A549 (cell line): ENCODE data around the gene EAPP. TPM values are rescaled to one million over a fixed set of nuclear protein-coding genes. Genes with fewer than 3 reads are reported as not detected.
"Not testable (repeated sequence)": the region's sequence is repeated elsewhere in the genome, so short reads cannot be mapped to it uniquely, and the experiment has no call there.

Experiments used
- ATAC-seq, 2 experiments: fragments of 200-7000 bp in 1 of 2; fragments of >200 bp in 1 of 2; cut with Nextera tagmentation in 1 of 2; cut with Tn5 transposase in 1 of 2; 3 replicates each; pipeline versions ENCODE4 v1.8.0 to v1.9.1; 2018 to 2020; ENCODE audit warnings: mild to moderate bottlenecking in 1 of 2, moderate library complexity in 1 of 2
- CTCF ChIA-PET: fragments of 300-600 bp; sonication (Branson Sonifier 250); formaldehyde crosslinking; extraction: SDS; loops from one replicate; lab custom pipeline; 2021; ENCODE audit warnings: antibody characterized with exemption, inconsistent platforms; lab: Yijun Ruan, JAX
- POLR2A ChIA-PET: fragments of 350-600 bp; formaldehyde crosslinking; extraction: SDS; loops from one replicate; lab custom pipeline; 2021; ENCODE audit warnings: antibody characterized with exemption, inconsistent platforms; lab: Yijun Ruan, JAX
- DNase-seq, 2 experiments: peaks; one replicate each; pipeline versions ENCODE4 v3.0.0 to v3.0.0-alpha.2; 2011 to 2016; ENCODE audit warnings: low read depth in 1 of 2, low spot score in 1 of 2
- FAIRE-seq: peaks from 2 replicates; lab custom pipeline; 2011; peaks lifted over from hg19 to GRCh38; lab: Jason Lieb, UNC
- H3K27ac ChIP-seq, 2 experiments: fragments of >200 bp; sonication (Bioruptor Twin); formaldehyde crosslinking; 3 replicates each; pipeline ENCODE4 v1.5.1; 2016 to 2017
- H3K4me1 ChIP-seq: fragments of >200 bp; sonication (Bioruptor Twin); formaldehyde crosslinking; 3 replicates; pipeline ENCODE4 v1.6.1; 2016
- H3K4me2 ChIP-seq: fragments of >200 bp; sonication (Bioruptor Twin); formaldehyde crosslinking; 3 replicates; pipeline ENCODE4 v1.6.1; 2016
- H3K4me3 ChIP-seq: fragments of >200 bp; sonication (Bioruptor Twin); formaldehyde crosslinking; 3 replicates; pipeline ENCODE4 v1.5.1; 2016
- H3K9me3 ChIP-seq: fragments of >200 bp; sonication (Bioruptor Twin); formaldehyde crosslinking; 3 replicates; pipeline ENCODE4 v1.6.1; 2016
- CHD4 ChIP-seq: fragments of 200-600 bp; sonication (generic); IDR thresholded peaks from 2 replicates; pipeline ENCODE4 v1.6.1; 2016; ENCODE audit warnings: antibody characterized with exemption, mild to moderate bottlenecking, borderline replicate concordance
- FOXS1 ChIP-seq: fragments of 250-450 bp; sonication (Bioruptor Pico); IDR thresholded peaks from 2 replicates; pipeline ENCODE4 v1.5.0; 2020; ENCODE audit warnings: mild to moderate bottlenecking, moderate library complexity
- HOXB5 ChIP-seq: fragments of 250-450 bp; sonication (Bioruptor Pico); IDR thresholded peaks from 2 replicates; pipeline ENCODE4 v1.5.0; 2020; ENCODE audit warnings: mild to moderate bottlenecking, moderate library complexity
- JUNB ChIP-seq: fragments of >200 bp; sonication (Bioruptor Twin); formaldehyde crosslinking; IDR thresholded peaks from 2 replicates; pipeline ENCODE4 v1.6.1; 2016
- KDM5A ChIP-seq: fragments of 200-600 bp; sonication (generic); IDR thresholded peaks from 2 replicates; pipeline ENCODE4 v1.6.1; 2016; ENCODE audit warnings: antibody characterized with exemption, mild to moderate bottlenecking
- MAZ ChIP-seq: fragments of 150-350 bp; IDR thresholded peaks from 2 replicates; pipeline ENCODE4 v1.6.1; 2014; ENCODE audit warnings: antibody characterized with exemption, low read depth, low read length, borderline replicate concordance
- NPAS2 ChIP-seq: fragments of 250-450 bp; sonication (Bioruptor Pico); IDR thresholded peaks from 2 replicates; pipeline ENCODE4 v1.8.0; 2022; ENCODE audit warnings: mild to moderate bottlenecking, moderate library complexity, borderline replicate concordance
- POLR2A ChIP-seq: IDR thresholded peaks from 2 replicates; pipeline ENCODE4 v1.6.1; 2012; ENCODE audit warnings: mild to moderate bottlenecking, low read length
- TP53 ChIP-seq: fragments of 250-450 bp; sonication (Bioruptor Pico); IDR thresholded peaks from 2 replicates; pipeline ENCODE4 v1.5.0; 2021; ENCODE audit warnings: mild to moderate bottlenecking, moderate library complexity
- ZC3H11A ChIP-seq: fragments of 450-650 bp; IDR thresholded peaks from 2 replicates; pipeline ENCODE4 v1.6.1; 2014; ENCODE audit warnings: antibody characterized with exemption, mild to moderate bottlenecking
- WGBS: methylation state at CpG from one replicate; pipeline ENCODE4 v1.1.6; 2017; ENCODE audit errors: missing lambda C conversion rate; 5-methylcytosine and 5-hydroxymethylcytosine counted together
- polyA plus RNA-seq, 4 experiments: library from polyadenylated mRNA; depleted of rRNA in 3 of 4; stranded (reverse); fragments of >200 nt; fragmentation: RNase III in 1 of 4; extraction: RNeasy Plus Mini Kit Qiagen cat#74134 plus additional on column Dnase treatment in 1 of 4; gene quantifications; 2 replicates in 3 of 4; 3 replicates in 1 of 4; pipeline ENCODE4 v1.2.3, GENCODE V29; 2011 to 2017

Gene EAPP
- polyA plus RNA-seq, 2 of the 4 experiments (the other 2 are of a cell fraction), result 44.6 to 93.0 TPM

DNA sequence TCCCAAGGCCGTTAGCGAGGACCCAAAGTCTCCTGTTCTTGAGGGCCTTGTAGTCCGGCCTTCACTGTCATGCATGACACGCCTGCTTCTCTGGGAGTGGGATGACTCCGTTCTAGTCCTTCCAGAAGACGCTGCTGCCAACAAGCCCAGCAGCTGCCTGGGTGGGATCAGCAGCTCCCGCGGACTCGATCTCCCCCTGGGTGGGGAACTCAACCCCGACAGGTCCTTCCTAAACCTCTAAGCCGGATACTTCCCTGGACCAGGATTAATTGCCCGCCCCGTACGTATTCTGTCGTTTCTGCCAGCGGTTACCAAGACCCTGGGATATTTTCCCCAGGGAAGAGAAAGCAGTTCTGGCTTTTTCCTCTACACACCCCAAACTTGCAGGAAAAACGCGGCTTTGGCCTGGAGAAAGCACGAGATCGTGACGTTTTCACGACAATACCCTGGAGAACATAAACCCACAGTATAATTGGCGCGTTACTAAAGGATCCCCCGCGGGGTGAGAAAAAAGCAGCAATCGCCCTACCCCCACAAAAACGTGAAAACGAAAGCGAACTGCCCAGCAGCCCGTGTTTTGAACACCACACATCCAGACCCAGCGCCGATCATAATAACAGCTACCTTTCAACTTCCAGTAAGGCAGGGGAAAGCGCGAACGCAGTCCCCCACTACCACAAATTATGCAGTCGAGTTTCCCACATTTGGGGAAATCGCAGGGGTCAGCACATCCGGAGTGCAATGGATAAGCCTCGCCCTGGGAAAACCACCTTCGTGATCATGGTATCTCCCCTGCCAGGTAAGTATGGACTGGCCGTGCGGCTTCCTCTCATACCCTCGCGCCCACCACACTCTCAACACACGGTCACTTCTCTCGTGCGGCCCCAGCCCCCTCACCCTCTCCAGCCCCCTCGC lies 16.3 kb upstream of the EAPP start:
- H3K9me3 ChIP-seq, POLR2A ChIA-PET, H3K4me2 ChIP-seq, CTCF ChIA-PET, FAIRE-seq, H3K27ac ChIP-seq, DNase-seq, H3K4me3 ChIP-seq: not testable (repeated sequence)
- no CpG with 5 or more reads among the region's 49 CpGs for WGBS
- H3K4me1 ChIP-seq, result peaks cover 11% of the 10 kb centered on the region; the same call in 2 of the 3 replicates
- peak; percentile 84 to 88 for ATAC-seq

DNA sequence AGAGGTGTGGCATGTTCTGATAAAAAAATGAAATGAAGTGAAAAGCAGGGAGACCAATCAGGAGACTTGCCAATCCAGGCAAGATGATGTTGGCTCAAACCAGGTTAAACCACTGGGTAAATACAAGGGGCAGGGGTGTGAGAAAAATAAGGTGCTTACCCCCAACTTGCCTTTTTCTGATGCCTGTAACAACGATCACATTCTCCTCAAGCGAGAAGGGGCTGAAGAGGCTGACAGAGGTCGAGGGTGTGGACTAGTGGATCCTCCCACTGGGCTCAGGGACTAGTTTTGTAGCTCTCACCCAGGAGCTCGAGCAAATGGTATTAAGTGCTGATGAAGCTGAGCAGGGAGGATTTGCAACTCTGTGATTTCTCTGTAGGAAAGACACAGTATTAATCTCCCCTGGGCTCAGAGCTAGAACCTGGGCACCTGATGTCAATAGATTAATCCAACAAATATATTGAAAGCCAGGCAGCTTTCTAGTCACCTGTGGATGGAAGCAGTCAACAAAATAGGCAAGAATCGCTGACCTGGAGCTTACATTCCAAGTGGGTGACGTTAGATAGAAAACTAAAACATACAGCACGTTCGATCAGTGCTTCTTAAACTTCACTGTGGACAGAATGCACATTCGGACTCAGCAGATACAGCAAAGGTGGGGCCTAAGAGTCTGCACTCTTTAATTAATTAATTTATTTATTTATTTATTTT lies 15.2 kb upstream of the EAPP start:
- ATAC-seq (no peak), DNase-seq (peak; percentile 29 to 36), FAIRE-seq (no peak)
- Histone ChIP-seq H3K4me1 (peaks cover 11% of the 10 kb centered on the region; the same call in 2 of the 3 replicates), H3K4me3 (peak overlapping the region; percentile 3; the same call in 1 of the 3 replicates), H3K9me3 (no peaks in the 10 kb centered on the region), H3K4me2 (peak overlapping the region; percentile 56), H3K27ac (peak overlapping the region; percentile 7 to 75; a peak in 4 of 6 replicates)
- ChIA-PET POLR2A (no interaction called here), CTCF (interaction anchor here (0.5 to 1.0 kb wide), 2 partner anchors 810 to 868 kb away, joined by 4 read pairs; no protein-coding TSS in a partner anchor)
- 63% methylated on average over 9 of the region's 9 CpGs for WGBS
- TF ChIP-seq HOXB5 (CRISPR knock-in tag) (no peak), TP53 (peak; percentile 70; the same call in 1 of the 2 replicates)

DNA sequence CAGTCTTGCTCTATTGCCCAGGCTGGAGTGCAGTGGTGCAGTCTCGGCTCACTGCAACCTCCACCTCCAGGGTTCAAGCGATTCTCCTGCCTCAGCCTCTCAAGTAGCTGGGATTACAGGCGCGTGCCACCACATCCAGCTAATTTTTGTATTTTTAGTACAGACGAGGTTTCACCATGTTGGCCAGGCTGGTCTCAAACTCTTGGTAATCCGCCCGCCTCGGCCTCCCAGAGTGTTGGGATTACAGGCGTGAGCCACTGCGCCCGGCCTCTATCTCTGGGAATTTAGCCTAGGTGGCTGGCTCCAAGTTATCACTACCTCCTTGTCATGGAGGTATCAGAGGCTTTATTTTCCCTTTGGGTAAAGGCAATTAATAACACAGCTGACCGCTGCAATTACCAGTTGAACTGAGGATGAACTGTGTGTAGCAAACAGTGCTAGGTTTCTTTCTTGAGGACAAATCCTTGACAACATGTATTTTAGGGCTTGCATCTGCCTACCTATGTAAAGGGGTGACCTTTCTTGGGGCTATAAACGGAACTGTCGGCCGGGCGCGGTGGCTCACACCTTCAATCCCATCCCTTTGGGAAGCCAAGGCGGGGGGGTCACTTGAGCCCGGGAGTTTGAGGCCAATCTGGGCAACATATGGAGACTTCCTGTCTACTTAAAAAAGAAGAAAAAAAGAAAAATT lies 9.9 kb upstream of the EAPP start:
- ATAC-seq, POLR2A ChIA-PET, H3K9me3 ChIP-seq, H3K4me1 ChIP-seq, FAIRE-seq, H3K4me3 ChIP-seq, H3K4me2 ChIP-seq, DNase-seq: not testable (repeated sequence)
- peak overlapping the region in 1 of 2 experiments; percentile 31; a peak in 1 of 6 replicates for H3K27ac ChIP-seq
- CTCF ChIA-PET, result interaction anchor here (0.5 to 1.2 kb wide), 3 partner anchors 26 to 331 kb away, joined by 3 read pairs; no protein-coding TSS in a partner anchor
- WGBS, result 91% methylated on average over 19 of the region's 19 CpGs

DNA sequence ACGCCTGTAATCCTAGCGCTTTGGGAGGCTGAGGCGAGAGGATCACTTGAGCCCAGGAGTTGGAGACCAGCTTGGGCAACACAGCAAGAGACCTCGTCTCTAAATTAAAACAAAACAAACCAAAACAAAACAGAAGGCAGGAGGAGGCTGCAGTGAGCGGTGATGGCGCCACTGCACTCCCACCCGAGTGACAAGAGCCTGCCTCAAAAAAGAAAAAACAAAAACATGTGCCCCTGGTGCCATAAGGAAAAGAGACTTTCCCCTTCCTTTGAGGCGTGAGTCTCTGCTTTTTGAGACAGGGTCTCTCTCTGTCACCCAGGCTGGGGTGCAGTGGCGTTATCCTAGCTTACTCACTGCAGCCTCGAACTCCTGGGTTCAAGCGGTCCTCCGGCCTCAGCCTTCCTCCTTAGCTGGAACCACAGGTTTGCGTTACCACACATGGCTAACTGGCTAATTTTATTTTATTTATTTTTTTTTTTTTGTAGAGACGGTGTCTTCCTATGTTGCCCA lies 9.0 kb upstream of the EAPP start:
- CTCF ChIA-PET, result interaction anchor here (0.5 to 1.2 kb wide), 2 partner anchors 217 to 332 kb away, joined by 3 read pairs; no protein-coding TSS in a partner anchor
- Histone ChIP-seq H3K9me3 (no peaks in the 10 kb centered on the region), H3K27ac (peak overlapping the region in 1 of 2 experiments; percentile 54; a peak in 2 of 6 replicates), H3K4me3 (no peak overlapping the region), H3K4me1 (0 out of 3 replicates have a peak, but pooled peaks cover 4% of the 10 kb centered on the region)
- FAIRE-seq, result no peak
- 84% methylated on average over 14 of the region's 14 CpGs for WGBS
- TF ChIP-seq NPAS2 (CRISPR knock-in tag) (no peak), MAZ (no peak), ZC3H11A (no peak), FOXS1 (CRISPR knock-in tag) (no peak), JUNB (no peak), POLR2A (no peak), KDM5A (no peak), CHD4 (no peak)
- TF ChIP-seq, all 56 proteins: peak for 0
- peak overlapping the region; percentile 54 for H3K4me2 ChIP-seq
- POLR2A ChIA-PET, result no interaction called here
- DNase-seq, result no peak
- no peak for ATAC-seq

DNA sequence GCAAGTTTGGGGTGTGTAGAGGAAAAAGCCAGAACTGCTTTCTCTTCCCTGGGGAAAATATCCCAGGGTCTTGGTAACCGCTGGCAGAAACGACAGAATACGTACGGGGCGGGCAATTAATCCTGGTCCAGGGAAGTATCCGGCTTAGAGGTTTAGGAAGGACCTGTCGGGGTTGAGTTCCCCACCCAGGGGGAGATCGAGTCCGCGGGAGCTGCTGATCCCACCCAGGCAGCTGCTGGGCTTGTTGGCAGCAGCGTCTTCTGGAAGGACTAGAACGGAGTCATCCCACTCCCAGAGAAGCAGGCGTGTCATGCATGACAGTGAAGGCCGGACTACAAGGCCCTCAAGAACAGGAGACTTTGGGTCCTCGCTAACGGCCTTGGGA lies 7.6 kb upstream of the EAPP start:
- DNase-seq, H3K9me3 ChIP-seq, H3K4me1 ChIP-seq, POLR2A ChIA-PET, H3K27ac ChIP-seq, H3K4me2 ChIP-seq, H3K4me3 ChIP-seq, FAIRE-seq, CTCF ChIA-PET: not testable (repeated sequence)
- WGBS, result no CpG with 5 or more reads among the region's 16 CpGs
- ATAC-seq, result peak; percentile 80 to 86

DNA sequence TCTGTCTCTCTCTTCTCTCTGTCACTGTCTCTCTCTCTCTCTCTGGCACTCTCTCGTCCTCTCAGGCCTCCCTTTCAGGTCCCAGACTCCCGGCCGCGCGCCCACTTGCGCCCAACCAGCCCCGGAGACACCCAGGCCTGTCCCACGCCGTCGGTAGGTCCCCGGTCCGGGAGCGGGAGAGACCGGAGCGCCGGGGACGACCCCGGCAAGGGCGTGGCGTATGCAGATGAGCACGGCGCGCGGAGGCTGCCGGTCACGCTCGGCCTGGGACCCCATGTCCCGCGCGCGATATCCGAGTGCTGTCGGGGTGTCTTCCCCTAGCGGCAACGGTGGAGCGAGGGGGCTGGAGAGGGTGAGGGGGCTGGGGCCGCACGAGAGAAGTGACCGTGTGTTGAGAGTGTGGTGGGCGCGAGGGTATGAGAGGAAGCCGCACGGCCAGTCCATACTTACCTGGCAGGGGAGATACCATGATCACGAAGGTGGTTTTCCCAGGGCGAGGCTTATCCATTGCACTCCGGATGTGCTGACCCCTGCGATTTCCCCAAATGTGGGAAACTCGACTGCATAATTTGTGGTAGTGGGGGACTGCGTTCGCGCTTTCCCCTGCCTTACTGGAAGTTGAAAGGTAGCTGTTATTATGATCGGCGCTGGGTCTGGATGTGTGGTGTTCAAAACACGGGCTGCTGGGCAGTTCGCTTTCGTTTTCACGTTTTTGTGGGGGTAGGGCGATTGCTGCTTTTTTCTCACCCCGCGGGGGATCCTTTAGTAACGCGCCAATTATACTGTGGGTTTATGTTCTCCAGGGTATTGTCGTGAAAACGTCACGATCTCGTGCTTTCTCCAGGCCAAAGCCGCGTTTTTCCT lies 7.0 kb upstream of the EAPP start:
- H3K4me3 ChIP-seq, H3K27ac ChIP-seq, H3K4me1 ChIP-seq, H3K4me2 ChIP-seq, CTCF ChIA-PET, DNase-seq, POLR2A ChIA-PET, H3K9me3 ChIP-seq: not testable (repeated sequence)
- no CpG with 5 or more reads among the region's 68 CpGs for WGBS
- peak; percentile 69 to 88 for ATAC-seq
- FAIRE-seq, result peak; percentile 65
